Left kidney (tissue), 2 donors: ENCODE results near the gene GJC1. TPM values are rescaled to one million over a fixed set of nuclear protein-coding genes. Genes with fewer than 3 reads are reported as not detected.
A peak's percentile ranks its signal among the peaks of the same experiment; 100 is the strongest.

ENCODE experiments used
- DNase-seq: peaks from one replicate; pipeline ENCODE4 v3.0.0-alpha.2; 2013
- polyA plus RNA-seq: library from polyadenylated mRNA; unstranded; fragments of 120-200 nt; gene quantifications from one replicate; pipeline ENCODE4 v1.2.1, GENCODE V29; 2013; ENCODE audit not compliant: insufficient read length

GJC1 gene
- polyA plus RNA-seq, 1 donor: 30.3 TPM

DNA sequence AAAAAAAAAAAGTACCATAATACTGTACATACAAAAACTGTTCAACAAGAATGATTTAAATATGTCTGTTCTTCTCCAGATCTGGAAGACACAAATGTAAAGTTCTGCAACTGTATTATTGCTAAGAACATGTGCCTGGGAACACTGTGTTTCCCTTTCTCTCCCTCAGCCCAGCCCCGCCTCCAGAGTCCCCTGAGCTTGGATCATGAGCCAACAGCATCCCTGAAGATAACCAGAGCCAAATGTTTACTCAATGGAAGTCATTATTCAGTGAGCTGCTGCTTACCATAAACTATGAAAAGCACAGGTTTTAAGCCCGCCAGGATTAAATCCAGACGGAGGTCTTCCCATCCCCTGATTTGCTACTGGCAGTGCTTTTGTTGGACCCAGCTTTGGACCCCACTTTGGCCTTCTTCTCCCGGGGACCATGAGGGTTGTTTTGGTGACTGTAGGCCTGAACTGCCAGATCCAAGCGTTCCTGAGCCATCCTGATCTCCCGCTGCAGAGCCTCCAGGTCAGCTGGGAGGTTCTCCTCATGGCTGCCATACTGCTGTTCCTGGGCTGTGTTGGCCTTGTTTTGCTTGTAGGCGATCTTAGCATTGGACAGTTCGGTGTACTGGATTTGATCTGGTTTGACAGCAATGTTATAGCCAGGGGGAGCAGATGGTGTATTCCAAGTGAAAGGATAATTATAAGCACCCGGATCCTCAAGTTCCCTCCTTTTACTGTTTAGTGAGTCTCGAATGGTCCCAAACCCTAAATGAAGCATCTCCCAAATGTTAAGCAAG lies 25.6 kb downstream of the GJC1 start:
- no peak for DNase-seq

DNA sequence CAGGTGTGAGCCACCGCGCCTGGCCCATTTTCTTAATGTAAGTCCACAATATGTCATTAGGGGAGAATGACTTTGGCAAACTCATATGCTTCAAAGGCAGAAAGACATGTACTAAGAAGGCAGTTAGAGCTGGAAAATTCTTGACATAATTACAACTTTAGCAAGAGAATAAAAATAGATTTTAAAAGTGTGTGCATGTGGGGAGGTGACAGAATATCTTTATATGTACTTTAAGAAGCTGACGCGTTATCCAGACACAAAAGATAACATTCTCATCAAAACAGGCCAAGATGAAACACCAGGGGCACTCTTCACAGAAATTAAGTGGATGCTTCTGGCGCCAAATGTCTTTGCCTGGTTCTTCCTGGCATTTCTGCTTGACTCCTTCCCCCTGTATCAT lies 28.2 kb downstream of the GJC1 start:
- DNase-seq: no peak

DNA sequence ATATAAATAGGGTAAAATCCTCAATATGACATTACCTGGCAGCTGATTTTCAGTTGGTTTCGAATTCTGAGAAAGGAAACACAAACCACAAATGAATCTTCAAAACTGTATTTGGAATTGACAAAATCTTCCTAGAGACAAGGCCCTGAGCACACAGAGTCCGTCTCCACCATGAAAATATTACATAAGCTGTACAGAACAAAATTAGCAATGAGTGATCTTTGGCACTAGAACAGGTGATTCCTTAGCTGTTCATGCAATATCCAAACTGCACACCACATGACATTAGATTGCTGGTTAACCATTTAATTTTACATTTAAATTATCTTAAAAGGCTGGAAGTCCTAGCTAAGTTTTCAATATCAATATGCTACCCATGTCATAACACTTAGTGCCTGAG lies 31.7 kb downstream of the GJC1 start:
- no peak for DNase-seq

DNA sequence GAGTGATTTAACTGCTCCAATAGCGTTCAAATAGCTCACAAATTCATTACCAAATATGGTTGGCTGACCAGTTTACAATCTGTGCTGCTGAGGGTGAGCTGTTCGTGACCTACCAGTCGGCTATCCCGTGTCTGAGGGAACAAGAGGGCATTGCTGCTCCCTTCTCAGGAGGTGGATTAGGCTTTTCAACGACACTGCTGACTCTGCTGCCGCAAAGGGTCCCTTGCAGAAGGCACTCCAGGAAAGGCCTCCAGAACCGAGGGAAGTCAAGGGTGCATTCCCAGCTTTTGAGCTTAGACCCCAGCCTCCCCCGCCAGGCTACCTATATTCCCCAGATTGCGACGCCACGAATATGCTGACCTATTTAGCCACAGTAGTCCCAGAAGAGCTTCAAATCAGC lies 32.3 kb downstream of the GJC1 start:
- no peak for DNase-seq

DNA sequence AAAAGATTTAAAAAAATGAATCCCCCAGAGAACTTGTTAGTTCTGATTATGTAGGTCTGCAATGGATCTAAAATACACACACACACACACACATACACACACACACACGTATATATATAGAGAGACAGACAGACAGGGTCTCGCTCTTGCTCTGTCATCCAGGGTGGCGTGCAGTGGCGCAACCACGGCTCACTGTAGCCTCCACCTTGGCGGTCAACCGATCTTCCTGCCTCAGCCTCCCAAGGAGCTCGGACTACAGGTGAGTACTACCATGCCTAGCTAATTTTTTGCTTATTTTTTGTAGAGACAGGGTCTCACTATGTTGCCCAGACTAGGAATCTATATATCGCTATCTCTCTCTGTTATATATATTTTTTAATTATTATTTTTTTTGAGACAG lies 33.4 kb downstream of the GJC1 start:
- DNase-seq: no peak

DNA sequence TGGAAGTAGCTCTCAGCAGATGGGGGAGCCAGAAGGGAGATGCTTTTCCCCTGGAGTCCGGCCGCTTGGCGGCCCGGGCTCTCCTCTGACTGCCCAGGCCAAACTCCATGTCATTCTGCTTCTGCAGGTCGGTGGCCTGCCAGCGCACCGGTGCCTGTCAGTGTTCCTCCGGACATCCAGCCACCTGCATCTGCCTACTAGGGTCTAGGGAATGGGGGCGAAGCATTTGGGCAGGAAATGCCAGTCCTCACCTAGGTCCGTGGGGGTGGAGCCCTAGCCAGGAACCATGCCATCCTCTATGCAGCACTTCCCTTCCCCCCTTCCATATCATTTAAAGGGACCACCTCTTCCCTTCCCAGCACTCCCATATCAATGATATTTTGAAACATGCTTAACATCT lies 34.2 kb downstream of the GJC1 start:
- no peak for DNase-seq

DNA sequence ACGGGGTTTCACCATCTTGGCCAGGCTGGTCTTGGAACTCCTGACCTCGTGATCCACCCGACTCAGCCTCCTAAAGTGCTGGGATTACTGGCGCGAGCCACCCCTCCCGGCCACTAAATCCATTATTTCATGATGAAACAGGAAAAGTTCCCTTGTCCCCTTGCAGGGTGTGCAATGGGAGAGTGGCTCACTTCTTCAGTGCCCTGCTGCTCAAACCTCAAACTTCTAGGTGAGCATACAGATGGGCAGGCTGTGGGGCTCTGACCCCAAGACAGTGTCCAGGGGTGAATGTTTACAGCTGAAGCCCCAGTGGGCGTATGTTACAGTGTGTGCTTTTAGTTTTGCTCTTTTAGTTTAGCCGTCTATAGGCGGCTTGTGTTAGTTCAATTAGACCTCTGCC lies 34.7 kb downstream of the GJC1 start:
- DNase-seq: no peak

DNA sequence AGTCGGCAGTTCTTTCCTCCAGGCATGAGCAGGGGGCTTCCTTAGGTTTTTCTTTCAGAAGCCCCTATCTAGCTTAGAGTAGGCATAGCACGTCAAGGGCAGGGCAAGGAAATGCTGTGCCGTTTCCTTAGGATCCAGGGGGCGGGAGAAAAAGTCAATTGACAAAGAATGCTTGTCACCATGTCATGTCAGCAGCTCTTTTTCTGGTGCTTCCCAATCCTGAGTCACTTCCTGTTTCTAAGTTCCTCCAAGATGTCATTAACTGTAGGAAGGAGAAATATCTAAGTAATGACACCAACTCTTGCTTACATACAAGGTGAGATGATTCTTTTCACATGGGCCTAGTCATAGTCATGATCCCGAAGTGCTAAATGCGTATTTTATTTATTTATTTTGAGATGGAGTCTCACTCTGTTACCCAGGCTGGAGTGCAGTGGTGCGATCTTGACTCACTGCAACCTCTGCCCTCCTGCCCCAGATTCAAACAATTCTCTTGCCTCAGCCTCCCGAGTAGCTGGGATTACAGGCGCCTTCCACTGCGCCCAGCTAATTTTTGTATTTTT lies 35.2 kb downstream of the GJC1 start:
- no peak for DNase-seq

DNA sequence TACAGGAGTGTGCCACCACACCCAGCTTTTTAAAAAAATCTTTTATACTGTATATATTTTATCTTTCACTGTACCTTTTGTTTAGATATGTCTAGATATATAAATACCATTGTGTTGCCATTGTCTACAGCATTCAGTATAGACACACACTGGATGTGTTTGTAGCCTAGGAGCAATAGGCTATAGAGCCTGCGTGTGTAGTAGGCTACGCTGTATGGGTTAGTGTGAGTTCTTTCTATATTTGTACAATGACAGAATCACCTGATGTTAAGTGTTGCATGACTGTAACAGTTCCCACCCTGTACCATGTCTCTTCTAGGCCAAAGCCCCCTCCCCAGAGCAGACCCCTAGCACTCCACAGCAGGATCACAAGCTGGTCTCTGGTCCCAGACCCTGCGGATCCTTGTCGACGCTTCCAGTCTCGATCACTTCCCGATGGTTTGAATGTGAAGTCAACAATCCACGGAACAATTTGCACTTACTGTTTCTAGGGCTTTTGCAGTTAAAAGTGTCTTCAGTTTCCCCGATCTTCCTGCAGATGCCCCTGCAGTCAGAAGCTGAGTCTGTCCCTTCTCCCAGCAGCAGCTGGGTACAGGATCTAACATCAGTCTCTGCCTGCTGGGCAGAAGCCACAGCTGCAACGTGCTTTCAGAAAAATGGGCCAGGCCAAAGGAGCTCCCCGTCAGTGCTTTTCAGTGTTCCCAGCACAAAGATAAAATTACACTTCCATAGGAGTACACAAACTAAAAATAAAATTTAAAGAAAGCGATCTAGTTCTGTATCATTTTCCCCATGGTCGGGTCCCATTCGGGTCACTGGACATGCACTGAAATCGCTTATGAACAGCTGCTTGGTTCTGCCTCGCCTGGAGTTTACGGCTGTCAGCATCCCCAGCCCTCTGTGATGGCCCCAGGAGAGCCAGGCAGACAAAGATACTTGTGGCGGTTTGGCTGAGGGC lies 35.9 kb downstream of the GJC1 start:
- no peak for DNase-seq

DNA sequence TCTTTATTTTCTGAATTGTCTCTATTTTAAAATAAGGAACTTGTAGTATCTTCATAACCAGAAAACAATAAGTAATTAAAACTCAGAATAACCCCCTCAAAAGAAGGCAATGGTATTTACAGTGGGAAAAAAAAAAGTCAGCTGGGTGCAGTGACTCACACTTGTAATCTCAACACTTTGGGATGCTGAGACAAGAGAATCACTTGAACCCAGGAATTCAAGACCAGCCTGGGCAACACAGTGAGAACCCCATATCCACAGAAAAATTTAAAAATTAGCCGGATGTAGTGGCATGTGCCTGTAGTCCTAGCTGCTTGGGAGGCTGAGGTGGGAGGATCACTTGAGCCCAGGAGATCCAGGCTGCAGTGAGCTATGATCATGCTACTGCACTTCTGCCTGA lies 37.8 kb downstream of the GJC1 start:
- DNase-seq: no peak

DNA sequence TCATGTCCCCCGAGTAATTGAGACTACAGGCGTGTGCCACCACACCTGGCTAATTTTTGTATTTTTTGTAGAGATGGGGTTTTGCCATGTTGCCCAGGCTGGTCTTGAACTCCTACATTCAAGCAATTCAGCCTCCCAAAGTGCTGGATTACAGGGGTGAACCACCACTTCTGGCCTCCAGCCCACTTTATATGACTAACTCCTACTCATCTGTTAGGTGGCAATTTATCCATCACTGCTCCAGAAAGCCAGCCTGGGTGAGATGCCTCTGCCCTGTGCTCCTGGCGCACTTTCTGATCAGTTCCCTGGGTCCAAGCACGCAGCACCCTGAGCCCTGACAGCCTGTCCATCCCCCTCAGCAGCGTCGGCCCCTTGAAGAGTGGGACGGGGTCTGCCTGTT lies 41.9 kb downstream of the GJC1 start:
- no peak for DNase-seq

DNA sequence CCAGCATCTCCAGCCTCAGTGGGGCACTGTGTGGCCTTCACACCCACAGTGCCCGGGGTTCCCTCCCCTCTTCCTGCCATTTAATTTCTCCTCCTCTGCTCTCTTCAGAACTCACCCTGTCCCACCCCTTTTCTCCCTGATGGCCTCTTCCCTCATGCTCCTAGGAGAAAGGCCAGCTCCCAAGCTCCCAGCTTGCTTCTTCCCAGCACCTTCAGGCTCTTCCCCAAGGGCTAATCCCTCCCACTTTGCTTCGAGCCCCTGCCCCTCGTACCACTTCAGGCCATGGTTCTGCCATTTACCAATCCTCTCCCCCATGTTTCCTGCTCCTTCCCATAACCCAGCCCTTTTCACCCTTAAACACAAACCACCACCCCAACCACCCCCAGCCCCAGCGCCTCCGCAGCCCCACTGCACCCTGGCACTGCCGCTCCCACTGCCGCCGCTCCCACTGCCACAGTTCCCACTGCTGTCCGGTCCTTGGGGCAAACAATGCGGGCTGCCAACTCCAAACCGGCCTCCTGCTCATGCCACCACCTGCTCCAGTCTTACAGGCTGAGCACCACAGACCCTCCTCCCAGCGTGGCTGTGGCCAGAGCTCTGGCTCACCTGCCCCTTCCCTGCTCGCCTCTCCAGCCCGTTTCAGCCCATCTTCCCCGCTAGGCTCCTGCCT lies 42.7 kb downstream of the GJC1 start:
- DNase-seq: no peak

DNA sequence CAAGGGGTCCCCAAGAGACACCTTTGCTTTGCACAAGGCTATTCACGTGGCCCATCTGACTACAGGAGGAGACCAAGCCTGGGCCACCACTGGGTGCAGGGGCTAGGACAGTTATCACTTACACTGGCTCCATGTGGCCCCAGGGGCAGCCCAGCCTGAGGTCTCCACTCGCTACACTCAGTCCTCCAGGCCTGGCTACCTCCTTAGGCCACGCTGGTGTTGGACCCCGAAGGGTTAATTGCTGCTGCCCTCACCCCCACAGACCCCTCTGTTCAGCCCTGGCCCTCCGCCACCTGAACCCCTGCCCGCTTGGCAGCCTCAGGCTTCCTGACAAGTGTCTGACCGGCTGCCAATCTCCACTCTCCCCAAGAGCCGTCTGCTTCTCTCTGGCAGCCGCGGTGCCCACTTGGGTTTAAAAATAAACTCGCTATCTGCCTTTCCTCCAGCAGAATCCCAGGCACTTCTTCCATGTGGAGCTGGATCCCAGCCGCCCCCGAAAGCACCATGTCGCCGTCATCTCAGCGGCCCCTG lies 43.5 kb downstream of the GJC1 start:
- DNase-seq: no peak

DNA sequence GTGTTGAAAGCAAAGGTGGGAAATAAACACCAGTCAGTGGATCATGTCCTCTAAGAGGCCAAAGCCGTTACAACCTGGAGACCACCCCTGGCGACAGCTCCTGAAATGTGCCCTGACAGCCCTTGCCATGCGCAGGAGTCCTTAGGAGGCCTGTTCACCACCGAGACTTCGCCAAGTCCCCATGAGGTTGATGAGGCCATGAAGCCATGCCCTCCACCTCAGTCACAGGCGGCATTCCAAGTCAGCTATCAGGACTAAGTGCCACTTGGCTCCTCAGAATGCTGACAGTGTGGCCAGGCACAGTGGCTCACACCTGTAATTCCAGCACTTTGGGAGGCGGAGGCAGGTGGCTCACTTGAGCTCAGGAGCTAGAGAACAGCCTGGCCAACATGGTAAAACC lies 44.2 kb downstream of the GJC1 start:
- no peak for DNase-seq

DNA sequence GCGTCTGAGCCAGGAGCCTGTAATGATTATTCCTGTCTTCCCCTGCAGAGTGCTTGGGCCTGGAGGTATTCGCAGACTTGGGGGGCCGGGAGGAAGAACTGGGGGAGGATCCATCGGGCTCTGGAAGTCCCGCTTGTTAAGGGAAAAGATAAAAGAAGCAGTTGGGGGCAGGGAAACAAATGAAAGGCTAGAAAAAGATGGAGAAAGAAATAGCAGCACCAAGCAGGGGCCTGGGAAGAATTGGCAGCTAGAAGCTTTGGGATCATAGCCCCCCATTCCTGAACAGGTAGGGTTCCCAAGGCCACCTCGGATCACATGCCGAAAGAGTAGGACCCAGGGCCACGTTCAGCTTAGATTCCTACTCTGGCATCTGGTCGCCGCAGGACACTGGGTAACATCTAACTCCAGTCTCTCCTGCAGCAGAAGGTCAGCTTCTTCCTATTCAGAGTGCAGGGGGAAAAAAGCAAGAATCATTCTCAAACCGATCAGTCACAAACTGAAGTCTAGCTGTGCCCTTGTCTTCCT lies 47.7 kb downstream of the GJC1 start:
- DNase-seq: no peak

DNA sequence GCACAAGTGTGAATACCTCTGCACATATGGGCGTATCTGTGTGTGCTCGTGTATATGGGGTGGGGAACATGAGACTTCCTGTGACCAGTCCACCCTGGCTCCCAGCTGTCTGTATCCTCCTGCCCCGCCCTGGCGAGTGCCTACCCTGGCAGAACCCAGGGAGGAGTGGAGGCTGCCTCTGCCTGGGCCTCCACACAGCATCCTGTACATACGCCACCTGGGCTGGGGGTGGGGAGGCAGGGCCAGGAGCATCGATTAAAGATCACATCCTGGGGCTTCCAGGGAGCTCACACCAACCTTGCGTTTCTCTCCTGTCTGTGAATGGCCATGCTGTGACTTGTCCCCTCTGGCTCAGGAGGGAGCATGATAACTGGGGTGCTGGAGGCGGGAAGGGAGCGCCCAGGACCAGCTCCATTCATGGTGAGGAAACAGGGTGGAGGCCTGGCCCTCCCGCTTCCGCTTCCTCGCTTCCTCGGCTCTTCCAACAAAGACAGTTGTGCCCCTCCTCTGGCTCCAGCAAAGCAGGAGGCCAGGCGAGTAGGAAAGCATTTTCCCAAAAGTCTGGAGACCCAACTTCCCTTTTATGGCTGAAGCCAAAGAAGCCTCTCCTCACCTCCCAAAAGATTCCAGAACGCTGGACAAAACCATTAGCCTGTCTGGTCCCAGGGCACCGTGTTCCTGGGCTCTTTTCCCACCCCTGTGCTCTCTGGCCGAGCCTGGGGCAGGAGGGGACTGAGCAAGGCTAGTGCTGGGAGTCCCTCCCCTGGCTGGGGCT lies 48.3 kb downstream of the GJC1 start:
- DNase-seq: no peak

DNA sequence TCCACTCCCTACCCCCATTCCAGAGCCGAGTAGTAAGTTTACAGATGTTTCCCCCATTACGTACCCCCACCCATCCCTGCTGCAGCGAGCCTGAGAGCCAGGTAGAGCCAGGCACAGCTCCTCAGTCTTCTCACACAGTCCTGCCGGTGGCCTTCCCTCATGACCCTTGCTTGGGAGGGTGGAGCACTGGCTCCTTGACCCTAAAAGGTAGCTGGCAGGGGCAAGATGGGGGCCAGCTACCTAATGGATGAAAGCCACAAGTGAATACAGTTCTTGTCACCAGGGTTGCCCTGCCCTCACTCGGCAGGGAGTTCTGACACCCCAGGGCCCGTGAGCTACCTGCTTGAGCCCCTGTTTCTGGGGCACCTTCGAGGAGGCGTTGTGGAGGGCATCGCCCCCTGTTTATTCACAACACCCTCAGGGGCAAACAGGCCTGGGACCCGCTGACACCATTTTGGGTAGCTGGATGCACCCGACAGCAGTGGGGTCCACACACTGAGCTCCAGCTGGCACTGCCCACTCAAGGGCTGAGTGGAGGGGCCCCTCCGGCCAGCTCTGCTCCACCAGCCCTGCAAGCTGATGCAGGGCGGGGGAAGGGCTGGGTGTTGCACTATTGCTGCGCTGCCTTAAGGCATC lies 49.1 kb downstream of the GJC1 start:
- DNase-seq: no peak

DNA sequence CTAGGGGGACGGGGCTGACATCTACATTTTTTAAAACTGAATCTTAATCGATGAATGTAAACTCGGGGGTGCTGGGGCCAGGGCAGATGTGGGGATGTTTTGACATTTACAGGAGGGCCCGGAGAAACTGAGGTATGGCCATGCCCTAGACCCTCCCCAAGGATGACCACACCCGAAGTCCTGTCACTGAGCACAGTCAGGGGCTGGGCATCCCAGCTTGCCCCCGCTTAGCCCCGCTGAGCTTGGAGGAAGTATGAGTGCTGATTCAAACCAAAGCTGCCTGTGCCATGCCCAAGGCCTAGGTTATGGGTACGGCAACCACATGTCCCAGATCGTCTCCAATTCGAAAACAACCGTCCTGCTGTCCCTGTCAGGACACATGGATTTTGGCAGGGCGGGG lies 49.9 kb downstream of the GJC1 start:
- no peak for DNase-seq

DNA sequence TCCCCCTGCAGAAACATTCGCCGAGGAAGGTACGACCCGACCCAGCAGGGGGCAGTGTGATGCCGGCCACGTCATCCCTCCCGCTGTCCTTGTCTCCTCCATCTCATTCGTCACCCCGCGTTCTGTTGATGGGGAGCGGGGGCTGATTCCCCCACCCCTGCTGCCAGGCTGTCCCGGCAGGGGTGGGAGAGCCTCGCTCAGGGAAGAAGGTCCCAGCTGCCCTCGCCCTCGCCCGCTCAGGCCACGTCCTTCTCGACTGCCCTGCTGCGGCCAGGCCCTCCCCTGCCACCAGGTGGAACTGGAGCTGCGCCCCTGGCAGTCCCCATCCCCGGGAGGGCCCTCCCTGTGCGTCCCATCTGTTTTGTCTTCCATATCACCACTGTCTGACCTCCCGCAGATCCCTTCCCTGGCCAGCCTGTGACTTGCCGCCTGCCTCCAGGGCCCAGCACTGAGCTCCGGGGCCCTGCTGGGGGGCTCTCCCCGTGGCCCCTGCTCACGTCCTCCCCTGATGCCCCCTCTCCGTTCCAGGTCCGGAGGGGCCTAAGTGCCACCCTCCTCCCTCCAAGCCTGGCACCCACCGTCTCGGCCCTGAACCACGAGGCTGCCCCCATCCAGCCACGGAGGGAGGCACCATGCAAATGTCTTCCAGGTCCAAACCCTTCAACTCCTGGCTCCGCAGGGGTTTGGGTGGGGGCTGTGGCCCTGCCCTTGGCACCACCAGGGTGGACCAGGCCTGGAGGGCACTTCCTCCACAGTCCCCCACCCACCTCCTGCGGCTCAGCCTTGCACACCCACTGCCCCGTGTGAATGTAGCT lies 50.7 kb downstream of the GJC1 start:
- DNase-seq: peak; percentile 71
